ENCODE results near the gene SNN. TPM values are rescaled to one million over a fixed set of nuclear protein-coding genes. Genes with fewer than 3 reads are reported as not detected.

SNN gene
- total and polyA plus RNA-seq, 2 of the 4 experiments (the other 2 are of a cell fraction), result 10.0 to 13.0 TPM

DNA sequence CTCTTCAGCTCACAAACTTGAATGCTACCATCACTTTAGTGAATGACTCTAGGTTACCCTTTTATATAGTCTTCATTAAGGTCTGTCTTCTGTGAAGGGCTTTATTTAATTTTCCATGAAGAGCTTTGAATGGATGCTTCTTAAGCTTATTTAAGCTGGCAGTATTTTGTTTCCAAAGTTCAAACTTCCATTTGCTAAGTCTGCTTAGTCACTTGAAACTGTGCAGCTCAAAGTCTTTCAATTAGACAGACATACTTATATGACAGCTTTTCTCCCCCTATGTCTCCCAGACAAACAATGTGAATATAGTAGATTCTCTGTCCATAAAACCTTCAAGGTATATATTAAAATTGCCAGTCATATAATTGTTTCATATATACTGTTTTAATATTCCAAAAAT is 50.9 kb downstream of the SNN start:
- in situ Hi-C loops (cut with MboI; ENCODE audit: low sequenced_read_pairs) (loop anchor here (10.0 kb wide), 1 partner anchor 754 kb away; no protein-coding TSS in a partner anchor), intact Hi-C loops (cut with micrococcal nuclease) (loop anchor here (10.0 kb wide), 1 partner anchor 754 kb away; no protein-coding TSS in a partner anchor), dilution Hi-C loops (cut with HindIII; ENCODE audit: low sequenced_read_pairs, unreplicated experiment) (no loop called here)
- Histone ChIP-seq H3K4me2 (ENCODE audit: low read depth, low read length) (no peak overlapping the region), H2BK5ac (ENCODE audit: low read depth, low read length, poor library complexity, severe bottlenecking) (no peak overlapping the region), H3K4ac (ENCODE audit: low read depth, low read length) (no peak overlapping the region), H3K56ac (ENCODE audit: extremely low read depth, insufficient read depth, low read length) (no peak overlapping the region), H3K14ac (replicated peaks; ENCODE audit: low read depth, low read length) (no peak overlapping the region), H3K79me1 (ENCODE audit: low read depth in 1 of 2, low read length in 2 of 2) (peaks cover 20 to 26% of the 10 kb centered on the region in 2 experiments), H2BK20ac (ENCODE audit: low read depth, low read length) (no peak overlapping the region), H3K4me3 (ENCODE audit: insufficient read depth, low read depth, low read length) (no peak overlapping the region), H3K9ac (ENCODE audit: low read depth, low read length) (no peak overlapping the region), H4K91ac (ENCODE audit: insufficient read depth, low read depth, low read length) (no peak overlapping the region), H4K20me1 (ENCODE audit: insufficient read depth, low read length) (peaks cover 5% of the 10 kb centered on the region; the same call in 1 of the 2 replicates), H4K5ac (ENCODE audit: low read depth, low read length) (no peak overlapping the region), H3K23ac (ENCODE audit: low read depth, low read length) (no peak overlapping the region), H2AK9ac (replicated peaks; ENCODE audit: low read depth, low read length, poor library complexity) (no peak overlapping the region), H3K9me1 (ENCODE audit: insufficient read depth, low read length) (no peaks in the 10 kb centered on the region), H3K36me3 (ENCODE audit: control insufficient read depth, insufficient read depth, low read length) (peaks cover 31% of the 10 kb centered on the region), H2BK15ac (ENCODE audit: low read depth, low read length) (no peak overlapping the region), H3K9me3 (ENCODE audit: control insufficient read depth, insufficient read depth, low read length) (no peaks in the 10 kb centered on the region), H2AFZ (replicated peaks; ENCODE audit: low read length, poor library complexity) (no peak overlapping the region), H4K8ac (ENCODE audit: low read depth in 2 of 2, low read length in 2 of 2) (no peak overlapping the region), H3K27ac (ENCODE audit: insufficient read depth, low read length) (no peak overlapping the region), H3K27me3 (ENCODE audit: control insufficient read depth, insufficient read depth, low read length) (no peaks in the 10 kb centered on the region), H3K18ac (ENCODE audit: low read depth, low read length) (no peak overlapping the region), H2BK120ac (ENCODE audit: low read depth, low read length) (no peak overlapping the region), H3K4me1 (ENCODE audit: control insufficient read depth, insufficient read depth, low read length) (peaks cover 2% of the 10 kb centered on the region), H2AK5ac (ENCODE audit: low read depth, low read length) (no peak overlapping the region)
- BruUV-seq (replicated peaks), result no TSS peak
- CTCF ChIA-PET, result interaction anchor here (0.5 to 1.4 kb wide), 3 partner anchors 10 to 748 kb away, joined by 3 read pairs; no protein-coding TSS in a partner anchor
- no peak for DNase-seq
- no peak for TF ChIP-seq MAZ (IDR thresholded peaks at IDR 0.05; ENCODE audit: borderline replicate concordance, low read depth, low read length)
- TF ChIP-seq RAD21 (IDR thresholded peaks at IDR 0.05; ENCODE audit: low read length), result no peak
- no peak for TF ChIP-seq MXI1 (IDR thresholded peaks at IDR 0.05; ENCODE audit: borderline replicate concordance, low read depth, low read length)
- no peak for TF ChIP-seq CHD1 (IDR thresholded peaks at IDR 0.05; ENCODE audit: low read depth, low read length)
- no peak for TF ChIP-seq RFX5 (IDR thresholded peaks at IDR 0.05; ENCODE audit: low read depth, low read length)
- TF ChIP-seq POLR2A (IDR thresholded peaks at IDR 0.05; ENCODE audit: low read depth, low read length), result no peak
- no peak for TF ChIP-seq CEBPB (IDR thresholded peaks at IDR 0.05; ENCODE audit: low read depth, low read length)
- TF ChIP-seq, protein P1, sequence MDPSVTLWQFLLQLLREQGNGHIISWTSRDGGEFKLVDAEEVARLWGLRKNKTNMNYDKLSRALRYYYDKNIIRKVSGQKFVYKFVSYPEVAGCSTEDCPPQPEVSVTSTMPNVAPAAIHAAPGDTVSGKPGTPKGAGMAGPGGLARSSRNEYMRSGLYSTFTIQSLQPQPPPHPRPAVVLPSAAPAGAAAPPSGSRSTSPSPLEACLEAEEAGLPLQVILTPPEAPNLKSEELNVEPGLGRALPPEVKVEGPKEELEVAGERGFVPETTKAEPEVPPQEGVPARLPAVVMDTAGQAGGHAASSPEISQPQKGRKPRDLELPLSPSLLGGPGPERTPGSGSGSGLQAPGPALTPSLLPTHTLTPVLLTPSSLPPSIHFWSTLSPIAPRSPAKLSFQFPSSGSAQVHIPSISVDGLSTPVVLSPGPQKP (IDR thresholded peaks at IDR 0.05; ENCODE audit: borderline replicate concordance, low read depth, low read length), result no peak
- no peak for TF ChIP-seq NFE2L2 (IDR thresholded peaks at IDR 0.05; ENCODE audit: low read depth, low read length)
- TF ChIP-seq MAFK (IDR thresholded peaks at IDR 0.05; ENCODE audit: low read depth, low read length), result no peak
- TF ChIP-seq, protein P2, sequence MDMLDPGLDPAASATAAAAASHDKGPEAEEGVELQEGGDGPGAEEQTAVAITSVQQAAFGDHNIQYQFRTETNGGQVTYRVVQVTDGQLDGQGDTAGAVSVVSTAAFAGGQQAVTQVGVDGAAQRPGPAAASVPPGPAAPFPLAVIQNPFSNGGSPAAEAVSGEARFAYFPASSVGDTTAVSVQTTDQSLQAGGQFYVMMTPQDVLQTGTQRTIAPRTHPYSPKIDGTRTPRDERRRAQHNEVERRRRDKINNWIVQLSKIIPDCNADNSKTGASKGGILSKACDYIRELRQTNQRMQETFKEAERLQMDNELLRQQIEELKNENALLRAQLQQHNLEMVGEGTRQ (IDR thresholded peaks at IDR 0.05; ENCODE audit: low read depth, low read length), result no peak
- TF ChIP-seq RCOR1 (IDR thresholded peaks at IDR 0.05; ENCODE audit: insufficient replicate concordance, low read length), result no peak
- TF ChIP-seq SMC3 (IDR thresholded peaks at IDR 0.05; ENCODE audit: low read depth, low read length), result no peak
- TF ChIP-seq BHLHE40 (IDR thresholded peaks at IDR 0.05; ENCODE audit: low read depth, low read length), result no peak
- TF ChIP-seq FOS (IDR thresholded peaks at IDR 0.05; ENCODE audit: low read depth, low read length), result no peak
- TF ChIP-seq, protein P3, sequence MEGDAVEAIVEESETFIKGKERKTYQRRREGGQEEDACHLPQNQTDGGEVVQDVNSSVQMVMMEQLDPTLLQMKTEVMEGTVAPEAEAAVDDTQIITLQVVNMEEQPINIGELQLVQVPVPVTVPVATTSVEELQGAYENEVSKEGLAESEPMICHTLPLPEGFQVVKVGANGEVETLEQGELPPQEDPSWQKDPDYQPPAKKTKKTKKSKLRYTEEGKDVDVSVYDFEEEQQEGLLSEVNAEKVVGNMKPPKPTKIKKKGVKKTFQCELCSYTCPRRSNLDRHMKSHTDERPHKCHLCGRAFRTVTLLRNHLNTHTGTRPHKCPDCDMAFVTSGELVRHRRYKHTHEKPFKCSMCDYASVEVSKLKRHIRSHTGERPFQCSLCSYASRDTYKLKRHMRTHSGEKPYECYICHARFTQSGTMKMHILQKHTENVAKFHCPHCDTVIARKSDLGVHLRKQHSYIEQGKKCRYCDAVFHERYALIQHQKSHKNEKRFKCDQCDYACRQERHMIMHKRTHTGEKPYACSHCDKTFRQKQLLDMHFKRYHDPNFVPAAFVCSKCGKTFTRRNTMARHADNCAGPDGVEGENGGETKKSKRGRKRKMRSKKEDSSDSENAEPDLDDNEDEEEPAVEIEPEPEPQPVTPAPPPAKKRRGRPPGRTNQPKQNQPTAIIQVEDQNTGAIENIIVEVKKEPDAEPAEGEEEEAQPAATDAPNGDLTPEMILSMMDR (conservative IDR thresholded peaks at IDR 0.05; ENCODE audit: low read depth, low read length), result no peak
- POLR2A ChIA-PET (ENCODE audit: unreplicated experiment), result no interaction called here
- no peak for ATAC-seq (ENCODE audit: low read depth)
